ENCODE results near the gene ARHGEF37. TPM values are rescaled to one million over a fixed set of nuclear protein-coding genes. Genes with fewer than 3 reads are reported as not detected.

Gene ARHGEF37
- polyA plus RNA-seq, 1 experiment, result 0.92 TPM

- ChIA-PET CTCF (interaction anchor here (1.0 to 15.6 kb wide), 6 partner anchors 8 to 321 kb away, joined by 3 to 363 read pairs (median 4); no protein-coding TSS in a partner anchor), POLR2A (no interaction called here)
- H3K27me3 ChIP-seq (ENCODE audit: control insufficient read depth, insufficient read depth, low read length), result peaks cover under 1% of the 10 kb centered on the region; the same call in 1 of the 2 replicates
- H3K36me3 ChIP-seq (ENCODE audit: control insufficient read depth, insufficient read depth, low read length), result no peaks in the 10 kb centered on the region
- no peak for DNase-seq (ENCODE audit: low read depth)
- no peak overlapping the region for H3K4me3 ChIP-seq (ENCODE audit: low read depth, low read length)
- no peak for TF ChIP-seq CTCF (IDR thresholded peaks at IDR 0.05; ENCODE audit: insufficient read depth, low read depth, low read length)
Measured at GRCh38 chr5:149640350-149640999, 59.2 kb downstream of the ARHGEF37 start.

- DNase-seq (ENCODE audit: low read depth), result no peak
- POLR2A ChIA-PET, result no interaction called here
- CTCF ChIA-PET, result interaction anchor here (1.0 to 15.6 kb wide), 6 partner anchors 8 to 321 kb away, joined by 3 to 363 read pairs (median 4); no protein-coding TSS in a partner anchor
Measured at GRCh38 chr5:149641000-149641576, 59.8 kb downstream of the ARHGEF37 start.

GRCh38 chr5:149641600-149641999 lies 60.3 kb downstream of the ARHGEF37 start:
- no peak for DNase-seq (ENCODE audit: low read depth)
- no peak for TF ChIP-seq CTCF (IDR thresholded peaks at IDR 0.05; ENCODE audit: insufficient read depth, low read depth, low read length)
- no peaks in the 10 kb centered on the region for H3K36me3 ChIP-seq (ENCODE audit: control insufficient read depth, insufficient read depth, low read length)
- no peak overlapping the region for H3K4me3 ChIP-seq (ENCODE audit: low read depth, low read length)
- peaks cover 5% of the 10 kb centered on the region; the same call in 1 of the 2 replicates for H3K27me3 ChIP-seq (ENCODE audit: control insufficient read depth, insufficient read depth, low read length)
- CTCF ChIA-PET, result interaction anchor here (1.4 to 15.6 kb wide), 2 partner anchors 9 to 186 kb away, joined by 3 to 363 read pairs; no protein-coding TSS in a partner anchor
- POLR2A ChIA-PET, result no interaction called here

More at GRCh38 chr5:149641000-149641576, 59.8 kb downstream of the ARHGEF37 start:
- Histone ChIP-seq H3K27me3 (ENCODE audit: control insufficient read depth, insufficient read depth, low read length) (peaks cover 4% of the 10 kb centered on the region; the same call in 1 of the 2 replicates), H3K36me3 (ENCODE audit: control insufficient read depth, insufficient read depth, low read length) (no peaks in the 10 kb centered on the region), H3K4me3 (ENCODE audit: low read depth, low read length) (no peak overlapping the region)
- 0 out of 2 replicates have a peak, but pooled peaks have one; percentile 4 for TF ChIP-seq CTCF (IDR thresholded peaks at IDR 0.05; ENCODE audit: insufficient read depth, low read depth, low read length)

- ChIA-PET POLR2A (no interaction called here), CTCF (interaction anchor here (1.7 to 15.6 kb wide), 2 partner anchors 25 to 184 kb away, joined by 5 to 363 read pairs; no protein-coding TSS in a partner anchor)
- Histone ChIP-seq H3K27me3 (ENCODE audit: control insufficient read depth, insufficient read depth, low read length) (peaks cover 5% of the 10 kb centered on the region; the same call in 1 of the 2 replicates), H3K36me3 (ENCODE audit: control insufficient read depth, insufficient read depth, low read length) (no peaks in the 10 kb centered on the region), H3K4me3 (ENCODE audit: low read depth, low read length) (no peak overlapping the region)
- no peak for DNase-seq (ENCODE audit: low read depth)
- TF ChIP-seq CTCF (IDR thresholded peaks at IDR 0.05; ENCODE audit: insufficient read depth, low read depth, low read length), result no peak
Measured at GRCh38 chr5:149643781-149644180, 62.5 kb downstream of the ARHGEF37 start.

GRCh38 chr5:149644629-149645028 lies 63.3 kb downstream of the ARHGEF37 start:
- TF ChIP-seq CTCF (IDR thresholded peaks at IDR 0.05; ENCODE audit: insufficient read depth, low read depth, low read length), result no peak
- Histone ChIP-seq H3K4me3 (ENCODE audit: low read depth, low read length) (no peak overlapping the region), H3K36me3 (ENCODE audit: control insufficient read depth, insufficient read depth, low read length) (no peaks in the 10 kb centered on the region), H3K27me3 (ENCODE audit: control insufficient read depth, insufficient read depth, low read length) (peaks cover 5% of the 10 kb centered on the region; the same call in 1 of the 2 replicates)
- ChIA-PET CTCF (interaction anchor here (0.8 to 15.6 kb wide), 5 partner anchors 8 to 183 kb away, joined by 4 to 363 read pairs (median 5); no protein-coding TSS in a partner anchor), POLR2A (no interaction called here)
- DNase-seq (ENCODE audit: low read depth), result no peak

Data from BJ (cell line).